Activated effector memory CD4-positive, alpha-beta T cell treated with Interleukin-2 at 50 U/mL for 16 hours (primary cell): ENCODE results near the gene ZSWIM9.
"Not testable (repeated sequence)": the region's sequence is repeated elsewhere in the genome, so short reads cannot be mapped to it uniquely, and the experiment has no call there.

Experiments used
- DNase-seq: peaks from one replicate; pipeline ENCODE4 v3.0.0-alpha.2; 2020

The ZSWIM9 gene

GRCh38 chr19:48220784-48221183 lies 50.3 kb downstream of the ZSWIM9 start:
- DNase-seq: not testable (repeated sequence)

- no peak for DNase-seq
These were observed 51.1 kb downstream of the ZSWIM9 start for GRCh38 chr19:48221628-48222027.

DNA sequence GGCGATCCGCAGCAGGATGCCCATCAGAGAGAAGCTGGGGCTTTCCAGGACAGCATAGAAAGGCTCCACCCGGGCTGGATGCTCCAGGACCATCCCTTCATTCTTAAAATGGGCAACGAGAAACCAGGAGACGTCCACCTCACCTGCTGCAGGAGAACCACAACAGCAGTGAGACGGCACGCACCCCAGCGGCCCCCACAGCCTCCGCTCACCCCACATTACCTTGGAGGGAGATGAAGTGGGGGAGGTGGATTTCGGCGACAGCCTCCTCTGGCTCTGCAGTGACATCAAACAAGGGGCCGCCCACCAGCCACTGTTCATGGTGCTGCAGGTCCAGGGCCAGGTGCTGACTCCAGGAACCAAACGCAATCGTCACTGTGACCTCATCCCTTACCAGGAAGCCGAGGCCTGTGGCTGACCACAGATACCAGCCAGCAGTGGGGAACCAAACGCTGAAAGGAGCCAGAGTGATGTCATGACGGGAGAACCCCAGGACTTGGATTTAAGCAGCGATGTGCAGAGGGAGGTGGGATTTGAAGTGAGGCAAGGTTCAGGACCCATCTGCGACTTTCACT lies 60.2 kb downstream of the ZSWIM9 start:
- DNase-seq: no peak

GRCh38 chr19:48237057-48237456 lies 66.6 kb downstream of the ZSWIM9 start:
- DNase-seq: no peak

DNA sequence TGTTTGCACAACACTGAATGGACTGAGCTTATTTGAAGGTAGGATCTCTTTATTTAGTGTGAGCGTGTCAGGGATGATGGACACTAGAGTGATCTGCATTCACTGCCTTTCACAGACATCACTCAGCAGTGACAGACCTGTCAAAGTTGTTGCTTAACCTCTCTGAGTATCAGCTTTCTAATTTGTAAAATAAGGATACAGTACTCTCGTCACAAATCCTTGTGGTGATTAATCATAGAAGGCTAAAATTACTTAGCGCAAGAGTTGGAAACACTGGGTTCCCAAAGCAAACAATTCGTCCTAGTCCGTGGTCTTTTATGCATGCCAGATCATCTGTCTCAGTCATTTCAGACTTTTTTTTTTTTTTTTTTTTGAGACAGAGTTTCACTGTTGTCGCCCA lies 68.6 kb downstream of the ZSWIM9 start:
- no peak for DNase-seq

DNA sequence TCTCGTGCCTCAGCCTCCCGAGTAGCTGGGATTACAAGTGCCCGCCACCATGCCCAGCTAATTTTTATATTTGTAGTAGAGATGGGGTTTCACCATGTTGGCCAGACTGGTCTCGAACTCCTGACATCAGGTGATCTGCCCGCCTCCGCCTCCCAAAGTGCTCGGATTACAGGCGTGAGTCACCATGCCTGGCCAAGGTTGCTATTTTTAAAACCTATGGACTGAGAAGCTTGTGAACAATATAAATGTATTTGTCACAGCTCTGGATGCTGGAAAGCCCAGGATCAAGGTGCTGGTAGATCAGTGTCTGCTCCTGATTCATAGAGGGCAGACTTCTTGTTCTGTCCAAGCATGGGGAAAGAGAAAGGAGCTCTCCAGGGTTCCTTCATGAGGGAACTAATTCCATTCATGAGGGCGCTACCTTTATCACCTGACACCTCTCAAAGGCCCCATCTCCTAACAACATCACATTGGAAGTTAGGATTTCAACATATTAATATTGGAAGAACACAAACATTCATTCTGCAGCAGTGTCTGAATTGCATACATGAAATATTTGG lies 69.2 kb downstream of the ZSWIM9 start:
- no peak for DNase-seq

GRCh38 chr19:48241771-48242170 lies 71.3 kb downstream of the ZSWIM9 start:
- not testable (repeated sequence) for DNase-seq

GRCh38 chr19:48244281-48244680 lies 73.8 kb downstream of the ZSWIM9 start:
- peak; percentile 19 for DNase-seq

DNA sequence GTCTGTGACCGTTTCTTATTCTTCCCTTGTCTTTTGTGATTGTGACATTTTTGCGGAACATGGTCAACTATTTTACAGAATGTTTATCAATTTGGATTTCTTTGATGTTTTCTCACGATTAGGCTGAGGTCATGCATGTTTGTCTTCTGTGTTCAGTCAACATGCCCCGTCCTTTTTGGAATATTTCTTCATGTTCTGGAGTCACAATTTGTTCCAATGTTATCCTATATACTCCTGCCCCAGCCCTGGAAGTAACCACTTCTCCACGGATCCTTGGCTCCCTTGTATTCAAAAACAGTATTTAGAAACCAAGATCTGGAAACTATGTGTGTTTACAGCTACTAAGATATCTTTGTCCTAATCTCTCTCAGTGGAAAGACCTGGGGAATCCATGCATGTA lies 75.6 kb downstream of the ZSWIM9 start:
- no peak for DNase-seq

GRCh38 chr19:48247212-48247611 lies 76.7 kb downstream of the ZSWIM9 start:
- DNase-seq: no peak
